CD4-positive, alpha-beta memory T cell (primary cell): Measurements from ENCODE around the gene ASF1A. TPM values are rescaled to one million over a fixed set of nuclear protein-coding genes. Genes with fewer than 3 reads are reported as not detected.
"Not testable (repeated sequence)": the region's sequence is repeated elsewhere in the genome, so short reads cannot be mapped to it uniquely, and the experiment has no call there.

Source experiments
- CTCF ChIA-PET: fragments of 350-600 bp; sonication (Branson Sonifier 250); formaldehyde crosslinking; loops from one replicate; lab custom pipeline; 2021; ENCODE audit warnings: inconsistent platforms; ENCODE audit not compliant: partially characterized antibody; lab: Charles Lee
- POLR2A ChIA-PET: fragments of 350-600 bp; sonication (Branson Sonifier 250); formaldehyde crosslinking; loops from one replicate; lab custom pipeline; 2021; ENCODE audit not compliant: partially characterized antibody; lab: Charles Lee
- DNase-seq, 5 donors: peaks; one replicate each; pipeline versions ENCODE4 v3.0.0 to v3.0.0-alpha.2; 2020 to 2022; ENCODE audit warnings: mixed read lengths in 1 of 5
- H3K27ac ChIP-seq: one replicate; pipeline ENCODE4 v1.7.0; 2013; ENCODE audit warnings: low read depth, low read length
- H3K27me3 ChIP-seq: 2 replicates; pipeline ENCODE4 v1.7.0; 2013; ENCODE audit warnings: mild to moderate bottlenecking, low read length, moderate library complexity; ENCODE audit not compliant: insufficient read depth
- H3K36me3 ChIP-seq: 2 replicates; pipeline ENCODE4 v1.7.0; 2013; ENCODE audit warnings: mild to moderate bottlenecking, low read length, moderate library complexity; ENCODE audit not compliant: insufficient read depth
- H3K4me1 ChIP-seq: 2 replicates; pipeline ENCODE4 v1.7.0; 2013; ENCODE audit warnings: mild to moderate bottlenecking, low read length, moderate library complexity; ENCODE audit not compliant: insufficient read depth
- H3K4me3 ChIP-seq, 2 donors: one replicate each; pipeline ENCODE4 v1.7.0; 2013; ENCODE audit warnings: low read length in 2 of 2, mild to moderate bottlenecking in 1 of 2
- H3K9me3 ChIP-seq, 2 donors: one replicate each; pipeline ENCODE4 v1.7.0; 2013; ENCODE audit warnings: low read length in 2 of 2, control low read depth in 1 of 2; ENCODE audit not compliant: control insufficient read depth in 1 of 2
- H3K27ac Mint-ChIP-seq, 7 donors: one replicate each; pipeline ENCODE4 v1.8.0; 2020 to 2021; ENCODE audit warnings: mixed read lengths in 7 of 7, mild to moderate bottlenecking in 6 of 7, inconsistent platforms in 3 of 7, moderate library complexity in 3 of 7
- H3K27me3 Mint-ChIP-seq, 2 donors: one replicate each; pipeline ENCODE4 v1.8.0; 2020 to 2021; ENCODE audit warnings: mixed read lengths in 2 of 2
- H3K36me3 Mint-ChIP-seq, 2 donors: one replicate each; pipeline ENCODE4 v1.8.0; 2020 to 2021; ENCODE audit warnings: mixed read lengths in 2 of 2, inconsistent platforms in 1 of 2, mild to moderate bottlenecking in 1 of 2
- H3K4me1 Mint-ChIP-seq, 4 donors: one replicate each; pipeline ENCODE4 v1.8.0; 2020 to 2021; ENCODE audit warnings: mixed read lengths in 4 of 4, mild to moderate bottlenecking in 1 of 4
- H3K4me3 Mint-ChIP-seq, 8 donors: one replicate each; pipeline ENCODE4 v1.8.0; 2020 to 2021; ENCODE audit warnings: mixed read lengths in 8 of 8, mild to moderate bottlenecking in 7 of 8, moderate library complexity in 6 of 8, inconsistent platforms in 3 of 8
- H3K9me3 Mint-ChIP-seq, 8 donors: one replicate each; pipeline ENCODE4 v1.8.0; 2020 to 2021; ENCODE audit warnings: mixed read lengths in 8 of 8, mild to moderate bottlenecking in 5 of 8, inconsistent platforms in 3 of 8, moderate library complexity in 1 of 8
- intact Hi-C: fragments of 100-400 bp; cut with micrococcal nuclease; formaldehyde crosslinking; loops from one replicate; pipeline ENCODE4 v1.15.1; 2023
- polyA plus RNA-seq, 2 donors: library from polyadenylated mRNA; unstranded; fragments of 300-500 nt; fragmentation: Illumina TruSeq; gene quantifications; one replicate each; pipeline ENCODE4 v1.2.3, GENCODE V29; 2021
- total RNA-seq, 2 experiments: library from RNA; stranded (reverse); gene quantifications; one replicate each; pipeline ENCODE4 v1.2.3, GENCODE V29; 2021

Gene ASF1A
- total and polyA plus RNA-seq, 4 experiments from 2014 or later: 64.0 to 78.5 (median 66.2) TPM

DNA sequence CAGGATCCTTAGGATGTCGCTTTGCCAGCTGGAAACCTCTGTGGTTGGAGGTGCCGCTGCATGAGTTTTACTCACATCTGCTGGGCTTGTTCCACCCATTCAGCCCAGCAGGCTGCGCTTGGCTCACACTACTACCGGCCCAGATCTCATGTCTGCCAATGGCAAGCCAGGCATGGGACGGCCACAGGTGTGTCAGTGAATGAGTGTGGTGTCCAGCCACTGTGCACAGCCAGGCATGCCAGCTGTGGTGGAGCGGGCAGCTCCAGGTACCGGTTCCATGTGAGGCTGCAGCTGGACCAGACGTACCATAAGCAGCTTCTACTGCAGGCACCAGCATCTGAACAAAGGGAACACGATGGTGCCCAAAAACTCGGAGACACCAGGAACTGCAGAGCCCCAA is 33.1 kb upstream of the ASF1A start:
- H3K4me1 Mint-ChIP-seq: peaks cover 38 to 63% (median 51%) of the 10 kb centered on the region in 4 donors
- CTCF ChIA-PET: interaction anchor here (0.5 to 0.6 kb wide), 2 partner anchors 22 to 1275 kb away, joined by 3 to 4 read pairs; no protein-coding TSS in a partner anchor
- POLR2A ChIA-PET: interaction anchor here (1.0 kb wide), 1 partner anchor 30 kb away, joined by 3 read pairs; no protein-coding TSS in a partner anchor

DNA sequence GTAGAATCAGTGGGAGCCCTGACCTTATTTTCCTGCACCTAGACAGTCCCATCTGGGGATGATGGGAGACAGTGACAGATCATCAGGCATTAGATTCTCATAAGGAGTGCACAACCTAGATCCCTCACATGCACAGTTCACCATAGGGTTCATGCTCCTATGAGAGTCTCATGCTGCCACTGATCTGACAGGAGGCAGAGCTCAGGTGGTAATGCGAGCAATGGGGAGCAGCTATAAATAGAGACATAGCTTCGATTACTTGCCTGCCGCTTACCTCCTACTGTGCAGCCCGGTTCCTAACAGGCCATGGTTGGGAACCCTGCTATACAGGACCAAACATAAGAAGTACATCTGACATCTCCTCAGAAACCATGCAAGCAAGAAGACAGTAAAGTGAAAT is 31.5 kb upstream of the ASF1A start:
- CTCF ChIA-PET: no interaction called here
- peak overlapping the region in 2 of 7 donors; percentile 6 to 8 for H3K27ac Mint-ChIP-seq

More for the DNA sequence above, 33.1 kb upstream of the ASF1A start:
- no peaks in the 10 kb centered on the region for H3K27me3 Mint-ChIP-seq
- Histone ChIP-seq H3K4me3 (no peak overlapping the region), H3K27me3 (no peaks in the 10 kb centered on the region), H3K36me3 (no peaks in the 10 kb centered on the region), H3K4me1 (peaks cover 26% of the 10 kb centered on the region), H3K27ac (no peak overlapping the region), H3K9me3 (no peaks in the 10 kb centered on the region)
- peaks cover 15 to 23% of the 10 kb centered on the region in 2 donors for H3K36me3 Mint-ChIP-seq
- H3K4me3 Mint-ChIP-seq: no peak overlapping the region
- intact Hi-C loops: no loop called here
- H3K27ac Mint-ChIP-seq: no peak overlapping the region
- peaks cover 0 to 13% (median 2%) of the 10 kb centered on the region in 8 donors for H3K9me3 Mint-ChIP-seq
- DNase-seq: no peak

GRCh38 chr6:118864341-118865099 is 29.4 kb upstream of the ASF1A start:
- Mint-ChIP-seq H3K9me3 (peaks cover 0 to 20% (median 7%) of the 10 kb centered on the region in 8 donors), H3K27ac (peak overlapping the region in 6 of 7 donors; percentile 53 to 83 (median 76)), H3K36me3 (peaks cover 16 to 35% of the 10 kb centered on the region in 2 donors), H3K4me3 (peak overlapping the region; percentile 31 to 82 (median 70)), H3K27me3 (no peaks in the 10 kb centered on the region), H3K4me1 (peaks cover 40 to 56% (median 47%) of the 10 kb centered on the region in 4 donors)
- ChIA-PET CTCF (interaction anchor here (0.8 to 2.1 kb wide), 4 partner anchors 10 to 56 kb away, joined by 3 to 7 read pairs (median 4); no protein-coding TSS in a partner anchor), POLR2A (interaction anchor here (0.6 to 1.7 kb wide), 8 partner anchors 10 to 465 kb away, joined by 3 to 8 read pairs (median 3); partner anchors contain the start of gene ASF1A)
- Histone ChIP-seq H3K4me1 (peaks cover 23% of the 10 kb centered on the region), H3K9me3 (no peaks in the 10 kb centered on the region), H3K36me3 (no peaks in the 10 kb centered on the region), H3K27ac (no peak overlapping the region), H3K27me3 (no peaks in the 10 kb centered on the region), H3K4me3 (no peak overlapping the region)
- DNase-seq: no peak
- intact Hi-C loops: no loop called here

More for the DNA sequence above, 31.5 kb upstream of the ASF1A start:
- H3K27me3 ChIP-seq: no peaks in the 10 kb centered on the region
- intact Hi-C loops: no loop called here
- Mint-ChIP-seq H3K9me3 (peaks cover 0 to 16% (median 7%) of the 10 kb centered on the region in 8 donors), H3K4me1 (peaks cover 44 to 68% (median 55%) of the 10 kb centered on the region in 4 donors), H3K36me3 (peaks cover 18 to 29% of the 10 kb centered on the region in 2 donors), H3K27me3 (no peaks in the 10 kb centered on the region), H3K4me3 (peak overlapping the region in 1 of 8 donors; percentile 0)
- H3K36me3 ChIP-seq: no peaks in the 10 kb centered on the region
- DNase-seq: no peak
- no peak overlapping the region for H3K27ac ChIP-seq
- no peak overlapping the region for H3K4me3 ChIP-seq
- peaks cover 26% of the 10 kb centered on the region for H3K4me1 ChIP-seq
- POLR2A ChIA-PET: no interaction called here
- H3K9me3 ChIP-seq: no peaks in the 10 kb centered on the region

DNA sequence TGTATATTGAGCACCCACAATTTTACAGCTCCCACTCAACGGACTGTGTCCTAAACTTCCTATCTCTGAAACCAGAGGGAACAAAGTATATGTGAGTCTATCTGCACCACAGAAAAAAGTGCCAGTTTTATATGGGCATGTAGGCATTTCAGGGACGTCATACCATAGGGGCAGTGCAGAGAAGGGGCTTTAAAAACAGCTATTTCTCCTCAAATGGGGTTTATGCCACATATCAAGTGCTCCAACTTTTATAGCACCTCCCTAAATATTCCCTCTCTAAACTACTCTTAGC is 28.9 kb upstream of the ASF1A start:
- no peak for DNase-seq
- intact Hi-C loops: no loop called here
- H3K4me3 ChIP-seq: no peak overlapping the region
- no peak overlapping the region for H3K27ac ChIP-seq
- H3K36me3 ChIP-seq: no peaks in the 10 kb centered on the region
- CTCF ChIA-PET: interaction anchor here (1.3 to 2.1 kb wide), 3 partner anchors 9 to 56 kb away, joined by 3 to 7 read pairs (median 4); no protein-coding TSS in a partner anchor
- peak overlapping the region in 6 of 8 donors; percentile 70 to 82 (median 74) for H3K4me3 Mint-ChIP-seq
- peak overlapping the region in 6 of 7 donors; percentile 53 to 83 (median 76) for H3K27ac Mint-ChIP-seq
- H3K4me1 ChIP-seq: peaks cover 21% of the 10 kb centered on the region
- no peaks in the 10 kb centered on the region for H3K9me3 ChIP-seq
- H3K27me3 ChIP-seq: no peaks in the 10 kb centered on the region
- no peaks in the 10 kb centered on the region for H3K27me3 Mint-ChIP-seq
- peaks cover 18 to 37% of the 10 kb centered on the region in 2 donors for H3K36me3 Mint-ChIP-seq
- POLR2A ChIA-PET: interaction anchor here (0.6 to 1.7 kb wide), 7 partner anchors 9 to 253 kb away, joined by 3 to 8 read pairs (median 3); partner anchors contain the start of gene ASF1A
- peaks cover 40 to 56% (median 46%) of the 10 kb centered on the region in 4 donors for H3K4me1 Mint-ChIP-seq
- peaks cover 3 to 21% (median 8%) of the 10 kb centered on the region in 8 donors for H3K9me3 Mint-ChIP-seq

DNA sequence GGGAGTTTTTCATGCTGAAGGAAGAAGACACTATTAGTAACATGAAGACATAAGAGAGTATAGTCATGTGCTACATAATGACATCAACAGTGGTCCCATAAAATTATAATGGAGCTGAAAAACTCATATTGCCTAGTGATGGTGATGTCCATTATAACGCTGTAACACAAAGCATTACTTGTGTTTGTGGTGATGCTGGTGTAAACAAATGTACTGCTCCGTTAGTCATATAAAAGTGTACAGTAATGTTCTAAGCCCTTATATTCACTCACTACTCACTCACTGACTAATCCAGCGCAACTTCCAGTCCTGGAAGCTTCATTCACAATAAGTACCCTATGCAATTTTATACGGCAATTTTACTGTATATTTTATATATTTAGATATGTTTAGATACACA is 26.8 kb upstream of the ASF1A start:
- no peak for DNase-seq
- H3K9me3 Mint-ChIP-seq: peaks cover 0 to 17% (median 8%) of the 10 kb centered on the region in 8 donors
- H3K27ac Mint-ChIP-seq: no peak overlapping the region
- H3K36me3 ChIP-seq: no peaks in the 10 kb centered on the region
- no peaks in the 10 kb centered on the region for H3K27me3 ChIP-seq
- POLR2A ChIA-PET: no interaction called here
- H3K4me1 Mint-ChIP-seq: peaks cover 44 to 66% (median 53%) of the 10 kb centered on the region in 4 donors
- H3K4me3 Mint-ChIP-seq: no peak overlapping the region
- no peaks in the 10 kb centered on the region for H3K9me3 ChIP-seq
- peaks cover 21 to 43% of the 10 kb centered on the region in 2 donors for H3K36me3 Mint-ChIP-seq
- intact Hi-C loops: no loop called here
- no peaks in the 10 kb centered on the region for H3K27me3 Mint-ChIP-seq
- H3K4me3 ChIP-seq: no peak overlapping the region
- peaks cover 21% of the 10 kb centered on the region for H3K4me1 ChIP-seq
- CTCF ChIA-PET: no interaction called here
- H3K27ac ChIP-seq: no peak overlapping the region

- intact Hi-C loops, H3K27me3 Mint-ChIP-seq, H3K27ac ChIP-seq, H3K36me3 ChIP-seq, POLR2A ChIA-PET, CTCF ChIA-PET, H3K4me3 ChIP-seq, H3K9me3 ChIP-seq, H3K27me3 ChIP-seq, DNase-seq, H3K27ac Mint-ChIP-seq, H3K4me3 Mint-ChIP-seq: not testable (repeated sequence)
- peaks cover 0 to 17% (median 8%) of the 10 kb centered on the region in 8 donors for H3K9me3 Mint-ChIP-seq
- H3K36me3 Mint-ChIP-seq: peaks cover 19 to 37% of the 10 kb centered on the region in 2 donors
- peaks cover 40 to 62% (median 49%) of the 10 kb centered on the region in 4 donors for H3K4me1 Mint-ChIP-seq
- peaks cover 16% of the 10 kb centered on the region for H3K4me1 ChIP-seq
Observed at GRCh38 chr6:118868901-118869300, 25.1 kb upstream of the ASF1A start.

GRCh38 chr6:118869350-118869749 is 24.6 kb upstream of the ASF1A start:
- no peak overlapping the region for H3K4me3 Mint-ChIP-seq
- intact Hi-C loops: no loop called here
- POLR2A ChIA-PET: interaction anchor here (0.9 kb wide), 1 partner anchor 22 kb away, joined by 3 read pairs; no protein-coding TSS in a partner anchor

More at GRCh38 chr6:118869350-118869749, 24.6 kb upstream of the ASF1A start:
- Histone ChIP-seq H3K4me1 (peaks cover 11% of the 10 kb centered on the region), H3K27me3 (no peaks in the 10 kb centered on the region), H3K9me3 (no peaks in the 10 kb centered on the region), H3K36me3 (no peaks in the 10 kb centered on the region), H3K4me3 (no peak overlapping the region), H3K27ac (no peak overlapping the region)
- no peak overlapping the region for H3K27ac Mint-ChIP-seq
- peaks cover 21 to 38% of the 10 kb centered on the region in 2 donors for H3K36me3 Mint-ChIP-seq
- H3K27me3 Mint-ChIP-seq: no peaks in the 10 kb centered on the region
- DNase-seq: no peak
- CTCF ChIA-PET: no interaction called here
- peaks cover 0 to 17% (median 8%) of the 10 kb centered on the region in 8 donors for H3K9me3 Mint-ChIP-seq
- H3K4me1 Mint-ChIP-seq: peaks cover 35 to 58% (median 47%) of the 10 kb centered on the region in 4 donors
